ENCODE data around the gene SYT13.
"Not testable (repeated sequence)": the region's sequence is repeated elsewhere in the genome, so short reads cannot be mapped to it uniquely, and the experiment has no call there.

SYT13 gene

DNA sequence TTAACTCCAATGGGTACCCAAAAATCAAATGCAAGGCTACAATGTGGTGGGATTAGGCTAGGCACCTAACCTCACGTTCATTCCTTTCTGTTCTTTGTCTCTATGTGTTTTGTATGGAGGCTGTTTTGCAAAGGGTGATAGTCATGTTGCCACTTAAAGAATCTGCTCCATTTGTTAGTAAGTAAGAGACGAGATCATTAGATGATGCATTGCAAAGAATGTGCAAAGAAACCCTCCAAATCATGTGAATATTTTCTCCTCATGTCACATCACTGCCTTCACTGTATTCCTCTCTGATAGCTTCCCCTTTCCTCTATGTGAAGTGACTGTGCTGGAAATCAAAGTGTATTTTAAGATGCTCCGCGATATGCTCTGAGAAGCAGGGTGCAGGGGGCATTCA, 11.9 kb downstream of the SYT13 start:
- no peak for DNase-seq (ENCODE audit: low read depth)

DNA sequence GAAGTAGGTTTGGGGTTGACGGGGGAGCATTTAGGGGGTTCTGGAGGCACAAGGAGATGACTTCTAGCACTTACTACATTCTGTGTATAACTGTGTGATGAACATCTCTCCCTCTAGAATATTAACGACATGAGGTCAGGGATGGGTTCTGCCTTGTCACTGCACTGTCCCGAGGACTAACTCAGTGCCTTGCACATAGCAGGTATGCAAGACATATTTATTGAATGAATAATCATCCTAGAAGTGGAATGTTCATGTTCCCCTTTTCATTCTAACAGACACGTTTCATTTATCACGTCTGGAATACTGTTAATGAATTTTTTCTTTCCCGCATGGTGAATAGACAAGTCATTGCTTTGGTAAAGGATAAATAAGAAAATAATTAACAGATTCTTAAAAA, 12.6 kb downstream of the SYT13 start:
- DNase-seq (ENCODE audit: low read depth): no peak

DNA sequence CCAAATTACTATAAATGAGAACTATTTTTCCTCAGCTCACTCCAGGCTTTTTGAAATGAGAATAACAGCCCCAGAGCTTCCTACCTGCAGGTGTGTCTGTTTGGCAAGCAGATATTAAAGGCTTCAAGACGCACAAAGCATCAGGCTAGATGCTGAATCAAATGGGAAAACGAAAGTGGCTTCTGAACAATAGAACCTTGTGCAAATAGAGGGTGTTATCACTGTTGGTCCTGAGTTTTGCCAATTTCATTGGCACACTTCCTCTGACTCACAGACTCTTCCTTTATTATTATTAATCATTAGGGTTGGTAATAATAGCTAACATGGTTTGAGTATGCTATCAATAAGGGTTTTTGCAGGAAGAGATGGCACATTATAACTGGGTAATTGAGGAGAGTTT, 13.4 kb downstream of the SYT13 start:
- DNase-seq (ENCODE audit: low read depth): no peak

DNA sequence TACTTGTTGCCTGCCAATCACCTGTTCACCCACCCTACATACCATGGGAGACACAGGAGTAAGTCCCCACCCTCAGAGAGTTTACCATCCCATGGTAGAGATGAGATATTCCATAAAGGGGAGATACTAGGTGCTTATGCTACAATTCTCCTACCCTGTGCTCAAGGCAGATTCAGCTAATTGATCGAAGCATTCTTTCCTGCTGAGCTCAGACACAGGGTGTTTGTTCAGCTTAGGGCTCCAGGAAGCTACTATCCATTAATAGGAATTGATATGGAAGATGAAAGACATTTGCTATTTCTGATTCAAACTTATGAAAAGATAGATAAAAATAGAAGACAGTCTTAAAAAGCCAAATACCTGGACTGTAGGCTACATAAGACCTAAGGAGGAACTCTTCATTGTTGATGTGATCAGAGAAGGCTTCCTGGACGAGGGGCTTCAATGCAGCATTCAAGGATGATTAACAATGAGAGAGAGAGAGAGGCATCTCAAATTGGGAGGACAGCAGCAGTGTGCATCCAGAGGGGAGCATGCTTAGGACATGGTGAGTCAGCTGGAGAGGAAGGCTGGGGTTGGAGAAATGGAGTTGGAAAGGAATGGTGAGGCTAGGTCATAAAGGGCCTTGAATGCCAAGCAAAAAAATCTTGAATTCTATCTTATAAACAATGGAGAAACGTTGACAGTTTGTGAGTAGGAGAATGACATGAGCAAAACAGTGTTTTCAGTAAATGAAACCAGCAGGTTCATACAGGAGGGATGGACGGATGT, 15.0 kb downstream of the SYT13 start:
- no peak for DNase-seq (ENCODE audit: low read depth)

DNA sequence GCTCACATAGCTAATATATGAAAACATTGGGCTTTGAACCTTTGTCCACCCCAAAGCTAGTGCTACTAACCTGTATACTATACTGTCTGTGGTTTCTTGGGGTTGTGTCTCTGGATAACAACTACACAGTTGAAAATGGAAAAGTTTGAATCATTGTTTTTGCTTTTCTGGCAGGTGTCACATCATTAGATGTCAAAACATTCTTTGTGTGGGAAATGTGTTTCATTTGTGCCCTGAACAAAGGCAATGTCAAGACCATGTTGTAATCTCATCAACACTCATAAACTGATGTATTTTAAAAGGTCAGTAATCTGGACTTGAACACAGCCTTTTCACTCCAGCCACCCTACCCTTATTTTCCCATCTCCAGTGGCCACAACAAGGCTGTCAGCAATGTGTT, 16.5 kb downstream of the SYT13 start:
- DNase-seq (ENCODE audit: low read depth): no peak

DNA sequence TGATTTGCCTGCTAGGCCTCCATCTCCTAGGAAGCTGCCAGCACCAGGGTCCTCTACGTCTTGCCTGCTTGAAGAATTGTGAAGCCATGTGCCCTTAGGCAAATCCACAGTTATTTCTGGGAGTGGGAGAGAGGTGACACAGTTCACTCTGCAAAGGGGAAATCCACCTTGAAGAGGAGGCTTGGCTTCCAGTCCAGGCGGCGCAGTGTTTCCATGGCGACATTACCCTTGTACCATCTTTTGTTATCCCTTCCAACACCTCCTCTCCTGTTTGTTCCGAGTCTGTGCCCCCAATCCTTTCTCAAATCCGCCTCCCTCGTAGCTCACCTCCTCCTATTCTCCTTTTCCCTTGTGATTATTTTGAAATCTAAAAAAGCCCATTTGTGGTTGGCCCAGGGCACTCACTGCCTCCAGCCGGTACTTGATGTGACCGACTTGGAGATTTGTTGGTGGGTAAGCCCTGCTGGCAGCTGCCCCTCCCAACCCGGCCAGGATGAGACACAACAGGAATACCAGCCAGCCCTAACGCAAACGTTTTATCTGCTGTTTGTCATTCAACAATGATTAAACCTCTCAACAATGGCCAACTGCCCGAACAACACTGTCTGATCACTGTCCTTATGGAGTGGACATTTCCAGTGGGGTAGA, 18.4 kb downstream of the SYT13 start:
- DNase-seq (ENCODE audit: low read depth): no peak

DNA sequence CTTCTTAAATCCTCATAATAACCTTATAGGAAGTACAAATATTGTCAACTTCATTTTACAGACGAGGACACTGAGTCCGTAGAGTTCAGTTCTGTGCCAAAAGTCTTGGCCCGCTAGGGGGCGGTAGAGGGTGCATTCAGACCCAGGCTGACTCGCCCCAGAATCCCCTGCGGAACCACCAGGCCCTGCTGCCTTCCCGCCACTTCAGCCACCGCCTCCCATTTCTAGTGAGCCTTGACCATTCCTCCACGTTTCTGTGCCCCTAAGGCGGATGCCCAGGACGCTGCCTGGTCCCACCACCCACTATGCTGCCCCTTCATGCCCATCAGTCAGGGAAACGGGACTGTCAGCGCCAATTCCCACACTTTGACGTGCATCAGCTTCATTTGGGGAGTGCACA, 19.1 kb downstream of the SYT13 start:
- DNase-seq (ENCODE audit: low read depth): no peak

DNA sequence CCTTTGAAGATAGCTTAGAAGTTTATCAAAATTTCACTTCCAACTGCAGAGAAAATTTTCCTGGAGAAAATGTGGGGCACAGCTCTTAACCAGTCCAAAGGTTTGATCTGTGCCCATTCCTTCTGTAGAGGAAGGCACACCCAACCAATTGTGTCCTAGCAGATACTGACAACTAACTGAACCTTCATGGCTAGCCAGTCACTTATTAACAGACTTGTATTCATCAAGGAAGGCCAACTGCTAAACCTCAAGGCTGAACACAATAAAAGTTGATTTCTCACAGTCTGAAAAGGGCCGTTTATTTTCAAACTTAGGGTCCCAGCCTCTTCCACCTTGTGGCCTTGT, 19.5 kb downstream of the SYT13 start:
- no peak for DNase-seq (ENCODE audit: low read depth)

DNA sequence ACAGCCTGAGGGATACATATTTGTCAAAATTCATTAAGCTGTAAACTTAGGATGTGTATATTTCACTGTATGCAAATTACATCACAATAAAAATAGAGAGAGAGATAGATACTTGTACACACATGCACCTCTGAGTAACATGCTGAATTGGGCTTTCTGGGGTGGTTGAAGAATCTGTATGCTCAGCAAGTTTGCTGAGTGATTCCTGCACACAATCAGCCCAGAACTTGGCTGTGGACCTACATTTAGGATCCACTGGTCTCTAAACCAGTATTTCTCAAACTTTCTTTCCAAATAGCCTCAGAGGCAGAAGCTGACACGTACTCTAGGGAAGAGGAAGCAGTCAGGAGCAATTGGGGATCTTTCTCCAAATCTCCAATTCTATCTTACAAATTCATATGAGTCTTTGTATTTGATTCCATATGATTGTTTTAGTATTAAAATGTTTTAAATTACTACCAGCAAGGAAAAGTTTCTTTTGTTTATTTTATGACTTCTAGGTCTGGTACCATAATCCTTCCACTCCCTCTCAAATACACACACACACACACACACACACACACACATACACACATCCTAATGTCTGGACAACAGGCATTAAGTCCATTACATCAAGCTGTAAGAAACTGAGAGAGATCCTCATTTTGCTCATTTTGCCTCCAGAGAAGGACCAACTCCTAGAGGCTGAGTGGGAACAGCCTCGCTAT, 20.0 kb downstream of the SYT13 start:
- DNase-seq (ENCODE audit: low read depth): no peak

DNA sequence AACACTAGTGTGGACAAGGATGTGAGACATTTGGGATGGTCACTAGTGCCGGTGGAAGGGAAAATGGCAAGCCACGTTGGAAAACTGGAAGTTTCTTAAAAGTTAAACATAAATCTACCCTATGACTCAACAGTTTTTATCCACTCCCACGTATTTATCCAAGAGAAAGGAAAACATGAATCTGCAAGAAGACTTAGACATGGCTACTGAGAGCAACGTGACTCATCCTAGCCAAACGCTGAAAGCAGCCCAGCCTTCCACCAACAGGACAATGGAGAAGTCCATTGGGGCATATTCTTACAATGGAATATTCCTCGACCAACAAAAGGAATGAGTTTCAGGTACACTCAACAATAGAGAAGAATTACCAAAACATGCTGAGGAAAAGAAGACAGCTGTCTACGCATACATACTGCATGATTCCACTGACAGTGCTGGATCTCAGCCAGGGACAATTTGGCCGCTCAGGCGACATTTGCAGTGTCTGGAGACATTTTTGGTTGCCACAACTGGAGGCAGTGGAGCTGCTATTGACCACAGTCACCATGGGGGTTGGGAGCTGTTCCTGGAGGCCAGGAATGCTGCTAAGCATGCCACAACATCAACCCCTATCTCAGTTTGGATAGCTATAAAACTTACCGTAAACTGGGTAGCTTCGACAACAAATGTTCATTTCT, 21.2 kb downstream of the SYT13 start:
- no peak for DNase-seq (ENCODE audit: low read depth)

DNA sequence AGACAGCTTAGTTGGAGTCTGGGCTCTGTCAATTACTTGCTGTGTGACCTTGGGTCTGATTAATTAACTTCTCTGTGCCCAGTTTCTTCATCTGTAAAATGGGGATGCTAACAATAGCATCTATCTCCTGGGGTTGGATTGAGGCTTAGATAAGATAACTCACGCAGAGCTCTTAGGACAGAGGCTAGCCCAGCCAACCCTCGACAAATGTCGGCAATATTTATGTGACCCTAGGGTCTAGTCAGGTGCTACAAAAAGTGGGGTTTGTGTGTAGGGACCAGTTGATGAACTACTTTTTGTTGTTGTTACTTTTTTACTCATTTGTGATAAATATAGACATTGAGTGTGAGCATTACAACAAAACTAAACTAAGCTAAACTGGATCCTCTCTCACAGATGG, 22.4 kb downstream of the SYT13 start:
- DNase-seq (ENCODE audit: low read depth): no peak

DNA sequence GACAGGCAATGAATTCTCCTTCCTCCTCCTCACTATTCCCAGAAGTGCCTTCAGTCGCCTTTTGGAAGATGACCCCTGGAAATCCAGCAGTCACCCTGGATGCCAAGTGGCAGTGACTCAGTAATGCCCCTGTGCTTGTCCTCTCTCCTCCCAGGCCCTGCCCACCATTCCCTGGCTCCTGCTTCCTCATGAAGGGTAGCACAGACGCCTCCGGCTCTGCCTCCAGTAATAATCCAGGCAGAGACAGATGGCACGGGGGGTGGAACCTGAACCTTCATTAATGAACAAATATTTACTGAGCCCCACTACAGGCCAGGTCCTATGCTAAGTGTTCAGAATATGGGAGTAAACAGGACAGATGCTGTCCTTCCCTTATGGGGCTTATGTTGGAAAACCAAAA, 23.2 kb downstream of the SYT13 start:
- DNase-seq (ENCODE audit: low read depth): no peak

DNA sequence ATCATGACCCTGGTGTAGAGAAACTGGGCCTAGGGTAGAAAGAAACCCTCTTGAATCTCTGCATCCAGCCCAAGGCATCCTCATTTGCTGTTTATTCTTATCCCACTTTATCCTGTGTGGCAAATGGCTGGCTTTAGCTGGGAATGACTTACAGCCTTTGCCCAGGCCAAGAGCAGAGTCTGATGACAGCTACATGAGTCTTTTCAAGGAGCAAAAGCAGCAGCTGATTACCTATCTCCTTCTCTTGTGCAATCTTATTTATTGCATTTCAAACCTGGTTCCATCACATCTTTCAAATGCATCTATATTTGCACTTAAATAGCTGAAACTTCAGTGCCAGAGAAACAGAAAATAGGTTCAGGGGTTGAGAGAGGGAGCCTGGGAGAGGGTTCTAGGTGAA, 26.1 kb downstream of the SYT13 start:
- DNase-seq (ENCODE audit: low read depth): no peak

DNA sequence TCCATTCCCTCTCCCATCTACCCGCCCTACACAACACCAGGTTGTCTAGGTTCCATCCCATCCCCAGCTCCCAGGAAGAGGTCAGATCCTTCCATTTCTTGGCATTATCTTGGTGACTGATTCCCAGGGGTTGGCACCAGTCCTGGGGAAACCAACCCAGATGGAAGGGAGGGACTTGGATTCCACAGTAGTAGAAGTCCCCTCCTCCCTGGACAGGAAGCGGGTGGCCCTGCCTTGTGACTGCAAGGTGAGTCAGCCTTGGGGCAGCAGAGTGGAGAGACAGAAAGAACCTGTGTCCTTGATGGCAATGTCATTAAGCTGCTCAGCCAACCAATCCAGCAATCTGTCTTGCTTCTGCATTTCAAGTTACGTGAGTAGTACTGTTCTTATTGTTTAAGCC, 26.5 kb downstream of the SYT13 start:
- DNase-seq (ENCODE audit: low read depth): no peak

DNA sequence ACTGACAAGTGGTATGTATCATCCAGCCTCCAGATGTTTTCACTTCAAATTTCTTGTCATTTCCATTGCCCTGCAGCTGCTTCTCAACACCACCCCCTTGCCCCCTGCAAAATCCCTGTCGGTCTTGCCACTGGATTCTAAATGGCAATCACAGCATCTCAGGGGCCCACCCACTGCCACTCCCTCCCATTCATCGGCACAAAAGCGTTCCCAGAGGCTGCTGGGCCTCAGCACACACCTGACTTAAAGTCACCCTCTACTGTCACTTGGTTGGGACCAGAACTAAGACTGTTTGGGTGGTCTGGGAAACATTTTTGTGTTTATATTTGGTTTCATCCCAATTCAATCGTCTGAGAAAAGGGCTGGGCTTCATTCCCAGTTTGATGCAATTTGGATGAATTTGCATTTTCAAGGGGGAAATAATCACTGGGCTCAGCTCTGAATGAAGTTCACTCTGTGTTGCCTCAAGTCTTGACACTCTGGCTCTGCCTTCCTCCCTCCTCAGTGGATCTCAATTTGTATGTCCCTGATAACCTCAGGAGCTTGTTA, 27.1 kb downstream of the SYT13 start:
- DNase-seq (ENCODE audit: low read depth): no peak

DNA sequence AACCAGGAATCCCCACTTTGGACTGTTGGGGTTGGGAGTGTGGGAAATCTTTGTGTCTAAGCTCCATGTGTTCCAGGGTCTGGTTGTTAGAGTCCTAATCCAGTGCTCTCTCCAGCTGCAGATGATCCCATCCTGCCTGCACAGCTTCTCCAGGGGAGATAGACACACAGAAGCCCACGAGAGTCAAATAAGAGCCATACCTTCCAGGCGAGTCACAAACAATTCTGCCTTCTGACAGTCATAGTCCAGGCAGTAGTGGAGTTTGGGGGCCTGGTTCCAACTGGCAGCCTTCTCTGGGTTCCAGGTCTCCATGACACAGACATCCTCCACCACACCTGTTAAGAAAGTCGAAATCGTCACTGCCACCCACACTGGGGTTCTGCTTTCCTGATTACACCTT, 32.1 kb downstream of the SYT13 start:
- DNase-seq (ENCODE audit: low read depth): no peak

DNA sequence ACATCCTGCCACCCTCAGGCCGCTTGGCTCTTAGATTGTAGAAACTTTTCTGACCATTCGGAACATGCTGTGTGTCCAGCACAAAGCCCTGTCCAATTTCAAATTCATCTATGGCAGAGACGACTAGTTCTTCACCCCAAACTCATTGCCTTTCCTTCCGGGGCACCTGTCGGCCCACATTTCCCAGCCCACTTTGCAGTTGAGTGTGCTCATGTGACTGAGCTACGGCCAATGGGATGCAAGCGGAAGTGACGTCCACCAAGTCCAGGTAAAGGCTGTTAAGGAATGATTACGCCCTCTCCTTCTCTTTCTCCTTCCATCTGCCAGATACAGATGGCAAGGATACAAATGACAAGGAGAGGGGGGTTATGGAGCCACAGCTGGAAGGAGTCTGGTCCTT, 32.5 kb downstream of the SYT13 start:
- no peak for DNase-seq (ENCODE audit: low read depth)

DNA sequence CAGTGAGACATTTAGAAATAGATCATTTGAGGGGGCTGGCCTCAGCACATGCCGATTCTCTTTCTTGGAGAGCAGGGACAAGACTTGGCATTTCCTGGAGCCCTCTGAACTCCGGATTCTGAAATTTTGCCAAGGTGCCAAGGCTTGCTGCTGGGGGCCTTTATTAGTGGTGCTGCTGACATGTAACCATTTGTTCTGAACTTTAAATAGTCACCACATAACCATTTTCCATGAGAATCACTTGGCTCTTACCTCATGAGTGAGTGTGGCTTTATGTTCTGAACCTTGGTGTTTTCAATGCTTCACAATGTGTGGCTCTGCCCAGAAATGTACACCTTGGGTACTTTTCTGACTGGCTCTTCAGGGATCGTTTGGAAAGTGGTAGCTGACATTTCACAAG, 33.3 kb downstream of the SYT13 start:
- no peak for DNase-seq (ENCODE audit: low read depth)

DNA sequence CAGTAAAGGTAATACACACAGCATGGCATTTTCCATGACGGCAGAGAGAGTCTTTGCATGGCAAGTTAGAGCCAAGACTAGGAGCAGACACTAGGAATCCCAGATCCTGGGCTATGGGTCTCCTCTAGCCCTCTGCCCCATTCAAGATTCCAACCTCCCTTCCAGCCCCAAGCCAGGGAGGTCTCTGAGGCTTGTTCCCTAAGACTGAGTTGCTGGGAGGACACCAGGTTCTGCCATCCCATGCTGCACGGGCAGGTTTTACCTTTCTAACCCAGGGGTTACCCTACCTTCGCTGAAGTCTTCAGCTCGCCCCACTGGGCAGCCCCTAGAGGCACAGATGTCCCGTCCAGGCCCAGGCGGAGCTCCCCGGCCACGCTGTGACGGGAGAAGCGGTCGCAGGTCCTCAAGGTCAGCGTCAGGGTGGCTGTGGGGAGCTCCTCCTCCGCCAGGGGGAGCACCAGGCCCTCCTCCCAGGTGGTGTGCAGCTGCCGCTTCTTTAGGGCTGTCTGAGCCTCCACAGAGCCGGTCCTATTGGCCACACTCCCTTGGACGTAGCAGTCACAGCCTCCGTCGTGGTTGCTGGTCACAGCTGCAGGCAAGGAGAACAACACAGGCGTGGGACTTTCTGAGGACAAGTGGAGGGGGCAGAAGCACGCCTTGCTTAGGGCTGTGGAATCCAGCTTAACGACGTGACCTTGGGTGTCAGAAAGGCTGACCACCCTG, 33.8 kb downstream of the SYT13 start:
- DNase-seq (ENCODE audit: low read depth): no peak

DNA sequence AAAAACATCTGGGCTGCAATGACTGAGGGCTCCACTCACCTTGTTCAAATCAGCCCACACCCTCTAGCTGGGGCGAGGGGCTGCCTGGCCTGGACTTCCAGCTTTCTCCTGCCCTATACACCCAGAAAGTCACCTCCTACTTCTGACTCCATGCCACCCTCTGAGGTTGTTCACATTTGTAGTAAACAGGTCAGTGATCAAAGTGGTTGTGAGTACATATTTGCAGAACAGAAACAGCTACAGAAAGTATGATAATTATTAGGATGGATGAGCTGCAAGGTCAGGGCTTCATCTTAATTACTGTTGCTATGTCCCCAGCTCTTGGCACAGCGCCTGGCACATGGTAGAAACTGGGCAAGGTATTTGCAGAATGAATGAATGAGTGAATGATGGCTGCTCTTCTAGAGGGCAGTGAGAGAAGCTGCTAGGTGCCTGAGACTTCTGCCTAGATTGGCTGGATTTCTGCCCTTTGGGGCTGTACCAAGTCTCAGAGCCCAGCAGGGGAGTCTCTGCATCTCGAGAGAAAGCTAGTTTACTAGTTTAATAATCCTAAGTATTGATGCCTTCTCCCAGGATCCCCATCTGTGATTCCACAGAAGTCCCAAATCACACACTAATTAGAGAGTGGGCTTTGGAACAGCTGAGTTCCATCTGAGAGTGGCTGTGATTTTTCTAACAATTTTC, 36.0 kb downstream of the SYT13 start:
- no peak for DNase-seq (ENCODE audit: low read depth)

DNA sequence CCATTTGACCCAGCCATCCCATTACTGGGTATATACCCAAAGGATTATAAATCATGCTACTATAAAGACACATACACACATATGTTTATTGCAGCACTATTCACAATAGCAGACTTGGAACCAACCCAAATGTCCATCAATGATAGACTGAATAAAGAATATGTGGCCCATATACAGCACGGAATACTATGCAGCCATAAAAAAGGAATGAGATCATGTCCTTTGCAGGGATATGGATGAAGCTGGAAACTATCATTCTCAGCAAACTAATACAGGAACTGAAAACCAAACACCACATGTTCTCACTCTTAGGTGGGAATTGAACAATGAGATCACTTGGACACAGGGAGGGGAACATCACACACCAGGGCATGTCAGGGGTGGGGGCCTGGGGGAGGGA, 36.8 kb downstream of the SYT13 start:
- not testable (repeated sequence) for DNase-seq (ENCODE audit: low read depth)

Measured in activated T-helper 9 cell treated with anti-CD3 and anti-CD28 coated beads, Interleukin-2, amount 50 U/mL, for 16 hours (primary cell).